ENCODE measurements around the gene FAHD2B.
"Not testable (repeated sequence)": the region's sequence is repeated elsewhere in the genome, so short reads cannot be mapped to it uniquely, and the experiment has no call there.

The FAHD2B gene, protein sequence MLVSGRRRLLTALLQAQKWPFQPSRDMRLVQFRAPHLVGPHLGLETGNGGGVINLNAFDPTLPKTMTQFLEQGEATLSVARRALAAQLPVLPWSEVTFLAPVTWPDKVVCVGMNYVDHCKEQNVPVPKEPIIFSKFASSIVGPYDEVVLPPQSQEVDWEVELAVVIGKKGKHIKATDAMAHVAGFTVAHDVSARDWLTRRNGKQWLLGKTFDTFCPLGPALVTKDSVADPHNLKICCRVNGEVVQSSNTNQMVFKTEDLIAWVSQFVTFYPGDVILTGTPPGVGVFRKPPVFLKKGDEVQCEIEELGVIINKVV

DNA sequence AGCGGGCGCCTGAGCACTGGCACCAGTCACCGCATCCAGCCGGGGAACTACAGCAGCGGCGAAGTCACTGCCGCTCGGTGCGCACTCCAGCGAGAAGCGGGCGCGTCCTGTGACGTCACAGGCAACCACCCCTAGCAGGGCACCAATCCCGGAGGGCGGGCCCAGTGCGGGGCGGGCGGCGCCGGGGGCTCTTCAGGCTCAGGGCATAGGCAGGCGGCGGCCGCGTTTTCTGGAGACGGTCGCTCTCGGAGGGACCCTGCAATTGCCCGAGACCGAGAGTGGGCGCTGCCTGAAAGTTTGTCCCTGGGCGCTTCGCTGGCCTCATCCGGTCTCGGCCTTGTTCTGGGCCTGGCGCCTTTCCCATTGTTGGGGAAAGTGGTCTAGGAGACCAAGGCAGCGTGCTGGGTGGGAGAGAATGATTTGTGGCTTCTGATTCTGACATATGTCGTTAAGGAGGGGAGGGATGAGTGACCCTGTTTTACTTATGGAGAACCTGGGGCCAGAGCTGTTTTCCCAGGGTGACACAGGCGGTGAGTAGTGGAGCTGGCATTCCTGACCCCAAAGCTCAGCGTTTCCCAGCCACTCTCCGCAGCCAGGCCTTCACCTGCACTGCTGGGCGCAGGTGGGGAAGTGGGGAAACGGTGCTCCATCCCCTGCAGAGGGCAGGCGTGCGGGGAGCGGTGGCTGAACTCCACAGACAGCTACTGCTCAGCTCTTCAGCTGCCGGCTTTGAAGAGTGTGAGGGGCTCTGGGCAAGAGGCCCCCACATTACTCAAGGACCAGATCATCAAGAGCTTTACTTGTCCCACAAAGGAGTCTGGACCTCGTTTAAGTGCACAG, at the start of gene FAHD2B:
Gene FAHD2B, minus strand, starts transcription at position 111 of the 840 bp plus-strand sequence. CDS start 3,176 bp downstream, outside the sequence.
- peak within 1 kb of the TSS; percentile 27 for H3K4me3 ChIP-seq (ENCODE audit: low read length)
- DNase-seq (ENCODE audit: low read depth) = peak; percentile 6

DNA sequence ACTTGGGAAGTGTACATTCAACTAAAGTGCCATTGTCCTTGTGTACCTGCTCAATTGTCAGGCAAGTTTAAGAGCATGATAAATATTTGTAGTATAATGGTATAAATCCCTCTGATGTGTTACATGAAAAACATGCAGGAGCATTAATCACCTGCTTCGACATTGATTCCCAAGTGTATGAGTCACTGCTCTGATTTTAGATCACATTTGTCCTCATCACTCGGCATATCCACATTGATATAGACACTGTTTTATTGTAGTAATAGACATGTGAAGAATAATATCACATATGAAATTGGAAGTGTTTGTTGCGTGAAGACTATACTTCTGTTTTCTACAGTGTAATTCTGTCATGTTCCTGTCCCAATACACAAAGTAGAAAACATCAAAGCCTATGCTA, 49.3 kb upstream of the FAHD2B start:
- not testable (repeated sequence) for DNase-seq (ENCODE audit: low read depth); H3K4me3 ChIP-seq (ENCODE audit: low read length)

DNA sequence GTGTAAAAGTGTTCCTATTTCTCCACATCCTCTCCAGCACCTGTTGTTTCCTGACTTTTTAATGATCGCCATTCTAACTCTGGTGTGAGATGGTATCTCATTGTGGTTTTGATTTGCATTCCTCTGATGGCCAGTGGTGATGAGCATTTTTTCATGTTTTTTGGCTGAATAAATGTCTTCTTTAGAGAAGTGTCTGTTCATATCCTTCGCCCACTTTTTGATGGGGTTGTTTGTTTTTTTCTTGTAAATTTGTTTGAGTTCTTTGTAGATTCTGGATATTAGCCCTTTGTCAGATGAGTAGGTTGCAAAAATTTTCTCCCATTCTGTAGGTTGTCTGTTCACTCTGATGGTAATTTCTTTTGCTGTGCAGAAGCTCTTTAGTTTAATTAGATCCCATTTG, 34.4 kb upstream of the FAHD2B start:
- H3K4me3 ChIP-seq (ENCODE audit: low read length); DNase-seq (ENCODE audit: low read depth): not testable (repeated sequence)

DNA sequence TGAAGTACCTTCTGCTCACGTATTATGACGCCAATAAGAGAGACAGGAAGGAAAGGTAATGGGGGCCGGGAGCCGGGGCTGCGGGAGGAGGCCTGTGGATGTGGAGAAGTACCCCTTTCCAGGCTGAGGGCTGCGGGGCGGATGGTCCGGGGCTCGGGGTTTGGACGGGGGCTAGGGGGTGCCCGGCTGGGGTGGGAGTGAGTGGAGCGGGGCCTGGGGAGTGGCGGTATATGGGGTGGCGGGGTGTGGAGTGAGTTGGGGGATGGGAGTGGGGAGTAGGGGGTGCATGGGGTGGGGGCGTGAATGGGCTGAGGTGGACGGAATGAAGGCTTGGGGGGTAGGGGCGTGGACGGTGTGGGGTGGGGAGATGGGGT, 19.2 kb upstream of the FAHD2B start:
- H3K4me3 ChIP-seq (ENCODE audit: low read length) = peak overlapping the region; percentile 74
- DNase-seq (ENCODE audit: low read depth) = not testable (repeated sequence)

DNA sequence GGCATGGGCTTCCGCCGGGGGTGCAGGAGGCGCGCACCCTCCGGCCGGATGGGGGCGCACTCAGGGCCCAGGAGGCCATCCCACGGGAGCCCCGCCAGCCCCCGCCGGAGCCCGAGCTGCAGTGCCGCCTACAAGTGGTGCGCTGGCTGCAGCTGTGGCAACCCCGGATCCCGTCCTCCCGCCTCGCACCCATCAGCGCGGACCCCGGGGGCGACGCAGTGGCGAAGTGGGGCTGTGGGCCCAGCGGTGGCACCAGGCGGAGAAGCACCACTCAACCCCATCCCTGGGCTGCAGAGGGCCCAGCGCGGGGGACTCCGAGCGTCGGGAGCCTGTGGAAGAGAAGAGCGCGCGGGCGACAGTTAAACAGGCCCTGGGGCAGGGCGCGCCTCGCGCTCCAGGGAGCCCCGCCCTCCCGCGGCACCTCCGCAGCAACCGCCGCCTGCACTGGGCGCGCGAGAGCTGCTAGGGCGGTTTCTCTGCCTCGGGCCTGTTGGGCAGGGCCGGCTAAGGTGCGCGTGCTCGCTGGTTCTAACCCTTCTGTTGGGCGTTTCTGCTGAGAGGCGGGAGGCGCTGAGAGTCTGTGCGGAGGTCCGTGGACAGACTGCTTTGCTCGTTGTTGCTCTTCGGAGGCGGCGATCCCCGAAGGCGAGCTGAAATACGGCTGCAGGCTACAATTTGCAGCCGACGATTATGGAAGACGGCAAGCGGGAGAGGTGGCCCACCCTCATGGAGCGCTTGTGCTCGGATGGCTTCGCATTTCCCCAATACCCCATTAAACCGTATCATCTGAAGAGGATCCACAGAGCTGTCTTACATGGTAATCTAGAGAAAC, 18.6 kb upstream of the FAHD2B start, which contains the start of gene ANKRD36:
Gene ANKRD36, plus strand, starts transcription at position 104 of the 832 bp plus-strand sequence. Its CDS starts 587 bp downstream, at position 691.
- peak within 1 kb of the TSS; percentile 74 for H3K4me3 ChIP-seq (ENCODE audit: low read length)
- TF ChIP-seq, protein P1, sequence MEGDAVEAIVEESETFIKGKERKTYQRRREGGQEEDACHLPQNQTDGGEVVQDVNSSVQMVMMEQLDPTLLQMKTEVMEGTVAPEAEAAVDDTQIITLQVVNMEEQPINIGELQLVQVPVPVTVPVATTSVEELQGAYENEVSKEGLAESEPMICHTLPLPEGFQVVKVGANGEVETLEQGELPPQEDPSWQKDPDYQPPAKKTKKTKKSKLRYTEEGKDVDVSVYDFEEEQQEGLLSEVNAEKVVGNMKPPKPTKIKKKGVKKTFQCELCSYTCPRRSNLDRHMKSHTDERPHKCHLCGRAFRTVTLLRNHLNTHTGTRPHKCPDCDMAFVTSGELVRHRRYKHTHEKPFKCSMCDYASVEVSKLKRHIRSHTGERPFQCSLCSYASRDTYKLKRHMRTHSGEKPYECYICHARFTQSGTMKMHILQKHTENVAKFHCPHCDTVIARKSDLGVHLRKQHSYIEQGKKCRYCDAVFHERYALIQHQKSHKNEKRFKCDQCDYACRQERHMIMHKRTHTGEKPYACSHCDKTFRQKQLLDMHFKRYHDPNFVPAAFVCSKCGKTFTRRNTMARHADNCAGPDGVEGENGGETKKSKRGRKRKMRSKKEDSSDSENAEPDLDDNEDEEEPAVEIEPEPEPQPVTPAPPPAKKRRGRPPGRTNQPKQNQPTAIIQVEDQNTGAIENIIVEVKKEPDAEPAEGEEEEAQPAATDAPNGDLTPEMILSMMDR (conservative IDR thresholded peaks at IDR 0.05; ENCODE audit: low read depth, low read length) = peak; percentile 50
- peak; percentile 17 for DNase-seq (ENCODE audit: low read depth)

DNA sequence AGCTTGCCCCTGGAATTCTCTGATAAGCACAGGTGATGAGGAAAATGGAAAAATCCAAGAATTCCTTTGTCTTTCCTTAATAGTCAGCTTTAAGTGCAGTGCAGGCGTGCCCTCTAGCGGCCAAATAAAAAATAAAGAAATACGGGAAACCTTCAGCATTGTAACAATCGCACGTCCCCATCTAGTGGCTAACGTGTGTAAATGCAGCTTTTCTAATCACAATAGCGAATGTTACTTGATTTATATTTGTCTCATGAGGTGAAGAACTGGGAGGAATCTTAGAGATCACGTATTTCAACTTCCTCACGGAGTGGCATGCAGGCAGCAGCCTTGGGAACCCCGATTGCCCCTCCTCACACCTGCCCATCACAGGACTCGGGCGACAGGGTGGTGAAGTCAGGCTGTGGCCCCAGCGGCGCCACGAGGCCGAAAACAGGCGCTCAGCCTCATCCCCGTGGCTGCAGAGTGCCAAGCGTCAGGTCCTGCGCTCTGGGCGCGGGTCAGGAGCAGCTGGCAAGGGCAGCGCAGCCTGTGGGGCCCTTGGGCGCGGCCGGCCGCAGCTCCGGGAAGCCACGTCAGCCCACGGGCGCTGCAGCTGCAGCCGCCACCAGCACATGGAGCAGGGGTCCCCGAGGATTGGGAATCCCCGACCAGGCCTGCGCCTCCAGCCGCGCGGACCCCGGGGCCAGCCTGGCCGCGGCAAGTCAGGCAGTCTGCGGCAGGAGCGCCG, 17.8 kb upstream of the FAHD2B start:
- TF ChIP-seq, protein P1 (conservative IDR thresholded peaks at IDR 0.05; ENCODE audit: low read depth, low read length) = peak; percentile 64
- DNase-seq (ENCODE audit: low read depth) = peak; percentile 3
- peak overlapping the region; percentile 66 for H3K4me3 ChIP-seq (ENCODE audit: low read length)

DNA sequence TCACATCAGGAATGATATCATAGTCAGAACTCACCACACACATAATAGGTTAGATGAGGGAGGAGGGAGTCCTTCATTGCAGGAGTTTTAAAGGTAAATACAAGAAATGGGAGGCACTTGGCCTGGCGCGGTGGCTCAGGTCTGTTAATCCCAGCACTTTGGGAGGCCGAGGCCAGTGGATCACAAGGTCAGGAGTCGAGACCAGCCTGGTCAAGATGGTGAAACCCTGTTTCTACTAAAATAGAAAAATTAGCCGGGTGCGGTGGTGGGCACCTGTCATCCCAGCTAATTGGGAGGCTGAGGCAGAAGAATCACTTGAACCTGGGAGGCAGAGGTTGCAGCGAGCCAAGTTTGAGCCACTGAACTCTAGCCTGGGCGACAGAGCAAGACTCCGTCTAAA, 16.6 kb upstream of the FAHD2B start:
- H3K4me3 ChIP-seq (ENCODE audit: low read length); DNase-seq (ENCODE audit: low read depth): not testable (repeated sequence)

DNA sequence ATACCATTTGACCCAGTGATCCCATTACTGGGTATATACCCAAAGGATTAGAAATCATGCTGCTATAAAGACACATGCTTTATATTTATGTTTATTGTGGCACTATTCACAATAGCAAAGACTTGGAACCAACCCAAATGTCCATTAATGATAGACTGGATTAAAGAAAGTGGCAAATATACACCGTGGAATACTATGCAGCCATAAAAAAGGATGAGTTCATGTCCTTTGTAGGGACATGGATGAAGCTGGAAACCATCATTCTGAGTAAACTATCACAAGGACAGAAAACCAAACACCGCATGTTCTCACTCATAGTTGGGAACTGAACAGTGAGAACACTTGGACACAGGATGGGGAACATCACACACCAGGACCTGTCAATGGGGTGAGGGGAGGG, 12.2 kb upstream of the FAHD2B start:
- not testable (repeated sequence) for DNase-seq (ENCODE audit: low read depth)

DNA sequence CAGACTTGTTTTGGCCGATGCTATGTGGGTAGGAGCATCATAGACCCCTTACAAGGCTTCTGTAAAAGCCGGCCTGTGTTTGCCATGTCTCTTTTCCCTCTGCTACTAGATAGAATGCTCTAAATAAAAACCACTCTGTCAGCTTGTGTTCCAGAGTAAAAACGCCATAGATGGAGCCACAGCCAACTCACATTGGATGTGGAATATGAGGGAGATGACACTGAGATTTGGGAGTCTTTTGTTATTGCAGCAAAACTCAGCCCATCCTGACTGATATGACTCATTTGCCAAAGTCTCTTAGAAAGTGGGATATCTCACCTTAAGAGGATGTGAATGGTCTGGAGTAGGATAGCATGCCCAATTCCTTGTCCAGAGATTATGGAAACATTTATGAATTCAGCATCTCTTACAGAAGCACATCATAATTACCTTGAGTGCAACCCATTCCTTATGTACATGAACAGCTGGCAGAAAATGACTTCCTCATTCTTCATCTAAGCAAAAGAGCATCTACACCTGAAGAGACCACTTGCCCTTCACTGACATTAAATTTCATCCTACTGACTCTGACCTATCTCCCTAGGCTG, 4.2 kb upstream of the FAHD2B start:
- not testable (repeated sequence) for H3K4me3 ChIP-seq (ENCODE audit: low read length); DNase-seq (ENCODE audit: low read depth)

More for the DNA sequence above, 12.2 kb upstream of the FAHD2B start:
- not testable (repeated sequence) for H3K4me3 ChIP-seq (ENCODE audit: low read length)

DNA sequence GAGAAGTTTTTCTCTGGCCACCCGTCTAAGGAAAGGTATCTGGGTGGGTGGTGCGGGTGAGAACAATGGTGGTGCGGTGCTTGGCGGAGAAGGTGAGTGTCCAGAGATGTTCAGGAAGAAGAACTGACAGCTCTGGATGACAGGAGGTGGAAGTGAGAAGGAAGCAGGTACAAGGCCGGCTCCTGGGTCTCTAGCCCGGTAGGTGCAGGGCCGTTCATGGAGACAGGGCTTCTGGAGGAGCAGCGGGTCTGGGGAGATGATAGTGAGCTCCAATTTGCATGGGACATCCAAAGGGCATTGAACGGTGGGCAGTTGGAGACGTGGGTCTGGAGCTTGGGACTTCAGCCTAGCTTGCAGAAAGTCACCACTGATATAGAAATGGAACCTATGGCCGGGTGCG, 979 bp upstream of the FAHD2B start:
- no peak for DNase-seq (ENCODE audit: low read depth)
- TF ChIP-seq, protein P1 (conservative IDR thresholded peaks at IDR 0.05; ENCODE audit: low read depth, low read length) = no peak
- H3K4me3 ChIP-seq (ENCODE audit: low read length) = no peak overlapping the region

DNA sequence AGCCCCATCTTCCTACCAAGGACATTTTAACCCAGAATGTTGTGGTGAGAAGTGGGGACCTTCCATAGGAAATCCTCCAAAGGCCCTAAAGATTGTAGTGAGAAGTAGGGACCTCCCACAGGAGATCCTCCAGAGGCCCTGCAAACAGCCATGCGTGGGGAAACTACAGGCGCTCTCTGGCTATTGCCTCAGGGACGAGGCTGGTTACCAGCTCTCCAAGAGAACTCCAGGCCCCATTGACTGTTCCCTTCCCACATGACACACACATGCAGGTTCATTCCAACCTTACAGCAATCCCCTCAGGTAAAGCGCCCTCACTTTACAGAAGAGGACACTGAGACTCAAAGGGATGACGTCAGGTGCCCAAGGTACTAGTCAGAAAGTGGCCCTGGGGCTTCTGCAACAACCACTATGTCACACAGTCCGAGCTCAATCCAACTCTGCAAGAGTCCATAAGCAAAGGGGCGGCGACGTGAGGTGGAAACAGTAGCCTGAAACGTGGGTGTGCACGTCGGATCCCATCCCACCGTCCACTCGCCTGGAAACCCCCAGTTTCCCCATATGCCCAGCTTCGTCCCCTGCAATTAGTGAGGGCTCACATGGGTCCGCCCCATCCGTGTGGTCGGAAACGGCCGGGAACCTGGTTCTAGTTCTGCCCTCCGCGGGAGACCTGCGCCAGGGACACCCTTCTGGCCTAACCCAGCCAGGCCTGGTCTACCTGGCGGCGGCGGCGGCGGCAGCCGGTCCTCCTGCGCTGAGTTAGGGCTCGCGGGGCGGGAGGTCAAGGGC, 505 bp downstream of the FAHD2B start:
- DNase-seq (ENCODE audit: low read depth); H3K4me3 ChIP-seq (ENCODE audit: low read length): not testable (repeated sequence)

DNA sequence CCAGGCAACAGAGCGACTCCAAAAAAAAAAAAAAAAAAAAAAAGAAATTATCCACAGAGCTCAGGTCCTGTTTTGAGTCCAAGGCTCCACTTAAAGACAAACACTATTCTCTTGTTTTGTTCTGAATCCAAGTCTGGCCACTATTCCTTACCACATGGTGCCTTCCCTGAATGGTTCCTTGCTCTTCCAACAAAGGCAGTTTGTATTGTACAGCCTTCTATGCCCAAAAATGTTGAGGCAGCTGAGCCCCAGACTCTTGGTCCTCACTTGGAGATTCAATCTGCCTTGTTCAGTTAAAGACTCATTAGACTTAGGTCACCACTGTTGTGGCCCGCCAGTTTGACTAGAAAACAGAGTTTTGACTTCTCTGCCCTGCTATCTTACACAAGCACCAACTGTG, 1.7 kb downstream of the FAHD2B start:
- DNase-seq (ENCODE audit: low read depth); H3K4me3 ChIP-seq (ENCODE audit: low read length): not testable (repeated sequence)

DNA sequence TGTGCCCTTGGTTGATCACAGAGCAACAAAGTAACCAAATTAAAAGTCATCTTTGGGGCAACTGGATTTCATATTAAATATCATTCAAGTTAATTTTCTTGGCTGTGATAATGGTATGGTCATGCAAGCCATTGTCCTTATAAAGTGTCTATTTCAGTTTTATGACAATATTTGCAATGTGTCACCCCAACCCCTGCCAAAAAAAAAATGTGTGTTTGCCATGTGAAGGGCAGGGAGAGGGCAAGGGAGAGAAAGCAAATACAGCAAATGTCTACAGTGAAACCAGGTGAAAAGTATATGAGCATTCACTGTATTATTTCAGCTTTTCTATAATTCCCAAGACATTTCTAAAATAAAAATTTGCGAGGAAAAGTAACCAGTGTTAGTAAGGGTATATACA, 6.0 kb downstream of the FAHD2B start:
- not testable (repeated sequence) for H3K4me3 ChIP-seq (ENCODE audit: low read length); DNase-seq (ENCODE audit: low read depth)
